HCT116 (cell line): ENCODE data around the gene CHSY1. TPM values are rescaled to one million over a fixed set of nuclear protein-coding genes. Genes with fewer than 3 reads are reported as not detected.
A peak's percentile ranks its signal among the peaks of the same experiment; 100 is the strongest.

Experiments used
- ATAC-seq: fragments of 200-7000 bp; cut with Tn5 transposase; 2 replicates; pipeline ENCODE4 v1.9.1; 2020; ENCODE audit warnings: mild to moderate bottlenecking, moderate library complexity
- BruUV-seq: library from RNA; stranded (reverse); fragments of 400-500 nt; replicated peaks from 2 replicates; lab custom pipeline; 2021; lab: Mats Ljungman, UMichigan
- CTCF ChIA-PET: fragments of 300-600 bp; sonication (Branson Sonifier 250); formaldehyde crosslinking; loops from one replicate; lab custom pipeline; 2021; ENCODE audit warnings: antibody characterized with exemption; lab: Charles Lee
- POLR2A ChIA-PET: fragments of 300-600, 350-600 bp; sonication (Branson Sonifier 250); formaldehyde crosslinking; loops from one replicate; lab custom pipeline; 2021; ENCODE audit warnings: antibody characterized with exemption; lab: Charles Lee
- RAD21 ChIA-PET, 2 experiments: fragments of 300-600 bp; sonication (Branson Sonifier 250); formaldehyde crosslinking; loops; one replicate each; lab custom pipeline; 2023; ENCODE audit warnings: low total read pairs in 2 of 2; ENCODE audit not compliant: uncharacterized antibody in 2 of 2, unreplicated experiment in 2 of 2, low non-redundant PET in 1 of 2; lab: Charles Lee
- DNase-seq: peaks from one replicate; pipeline ENCODE4 v3.0.0-alpha.2; 2010; ENCODE audit warnings: low read depth, low spot score
- H2AFZ ChIP-seq: fragments of 200-600 bp; shearing (Covaris generic), sonication (generic); 2 replicates; pipeline ENCODE4 v1.6.1; 2017; ENCODE audit warnings: low read depth, mixed run types, mixed read lengths, antibody characterized with exemption, low read length; ENCODE audit not compliant: poor library complexity, severe bottlenecking
- H3K27ac ChIP-seq: 2 replicates; pipeline ENCODE4 v1.5.1; 2012; ENCODE audit warnings: low read depth, low read length
- H3K27me3 ChIP-seq: fragments of 200-600 bp; sonication (generic); 2 replicates; pipeline ENCODE4 v1.6.1; 2016; ENCODE audit warnings: mixed run types, low read length, mixed read lengths; ENCODE audit not compliant: insufficient read depth
- H3K36me3 ChIP-seq, 2 experiments: fragments of 200-500 bp in 1 of 2; fragments of 200-600 bp in 1 of 2; sonication (Bioruptor generic) in 1 of 2; sonication (generic) in 1 of 2; 2 replicates each; pipeline versions ENCODE4 v1.5.1 to v1.6.1; 2014 to 2016; ENCODE audit warnings: low read length in 2 of 2, inconsistent platforms in 1 of 2, mixed read lengths in 1 of 2, mixed run types in 1 of 2; ENCODE audit not compliant: insufficient read depth in 2 of 2, control insufficient read depth in 1 of 2
- H3K4me1 ChIP-seq, 2 experiments: fragments of 200-600 bp in 1 of 2; sonication (generic) in 1 of 2; 2 replicates each; pipeline versions ENCODE4 v1.5.1 to v1.6.1; 2012 to 2017; ENCODE audit warnings: low read length in 2 of 2, inconsistent platforms in 1 of 2, mild to moderate bottlenecking in 1 of 2, mixed read lengths in 1 of 2, mixed run types in 1 of 2, moderate library complexity in 1 of 2; ENCODE audit not compliant: insufficient read depth in 2 of 2, control insufficient read depth in 1 of 2
- H3K4me2 ChIP-seq: fragments of 200-600 bp; sonication (generic); 2 replicates; pipeline ENCODE4 v1.6.1; 2017; ENCODE audit warnings: mixed run types, low read length, mixed read lengths
- H3K4me3 ChIP-seq, 2 experiments: fragments of 200-600 bp in 1 of 2; sonication (generic) in 1 of 2; replicated peaks in 1 of 2; 2 replicates each; pipeline ENCODE4 v1.5.1; 2011 to 2016; ENCODE audit warnings: low read length in 2 of 2, control low read depth in 1 of 2, low read depth in 1 of 2, mild to moderate bottlenecking in 1 of 2, mixed read lengths in 1 of 2, mixed run types in 1 of 2
- H3K79me2 ChIP-seq: fragments of 200-600 bp; sonication (generic); 2 replicates; pipeline ENCODE4 v1.6.1; 2017; ENCODE audit warnings: mild to moderate bottlenecking, mixed run types, low read length, moderate library complexity, mixed read lengths; ENCODE audit not compliant: insufficient read depth
- H3K9ac ChIP-seq: fragments of 200-600 bp; sonication (generic); 2 replicates; pipeline ENCODE4 v1.6.1; 2016; ENCODE audit warnings: low read length, mixed read lengths
- H3K9me2 ChIP-seq: fragments of 200-600 bp; sonication (generic), shearing (Covaris generic); 2 replicates; pipeline ENCODE4 v1.6.1; 2017; ENCODE audit warnings: mixed run types, mild to moderate bottlenecking, moderate library complexity; ENCODE audit not compliant: insufficient read depth
- H3K9me3 ChIP-seq, 2 experiments: fragments of 200-500 bp in 1 of 2; fragments of 200-600 bp in 1 of 2; sonication (Bioruptor generic) in 1 of 2; sonication (generic) in 1 of 2; 2 replicates each; pipeline ENCODE4 v1.6.1; 2014 to 2017; ENCODE audit warnings: low read length in 2 of 2, mixed read lengths in 2 of 2, inconsistent platforms in 1 of 2, low read depth in 1 of 2, mild to moderate bottlenecking in 1 of 2, mixed run types in 1 of 2, moderate library complexity in 1 of 2; ENCODE audit not compliant: control insufficient read depth in 1 of 2, insufficient read depth in 1 of 2
- H4K20me1 ChIP-seq: fragments of 200-600 bp; sonication (generic), shearing (Covaris generic); 2 replicates; pipeline ENCODE4 v1.6.1; 2017; ENCODE audit warnings: mixed run types, mild to moderate bottlenecking, moderate library complexity; ENCODE audit not compliant: insufficient read depth
- CBX3 ChIP-seq: IDR thresholded peaks from 2 replicates; pipeline ENCODE4 v1.6.1; 2012; ENCODE audit warnings: low read depth
- CEBPB ChIP-seq: IDR thresholded peaks from 2 replicates; pipeline ENCODE4 v1.6.1; 2012; ENCODE audit warnings: low read depth
- EGR1 ChIP-seq: IDR thresholded peaks from 2 replicates; pipeline ENCODE4 v1.6.1; 2012; ENCODE audit warnings: low read depth
- ELF1 ChIP-seq: IDR thresholded peaks from 2 replicates; pipeline ENCODE4 v1.6.1; 2012; ENCODE audit warnings: low read depth, borderline replicate concordance
- EZH2 ChIP-seq: fragments of 200-600 bp; sonication (generic); IDR thresholded peaks from 2 replicates; pipeline ENCODE4 v1.6.1; 2017; ENCODE audit warnings: antibody characterized with exemption, mixed run types
- EZH2phosphoT487 ChIP-seq: fragments of 200-600 bp; IDR thresholded peaks from 2 replicates; pipeline ENCODE4 v1.6.1; 2018; ENCODE audit warnings: antibody characterized with exemption, borderline replicate concordance
- FOSL1 ChIP-seq: IDR thresholded peaks from 2 replicates; pipeline ENCODE4 v1.6.1; 2012; ENCODE audit warnings: low read depth
- POLR2AphosphoS5 ChIP-seq: IDR thresholded peaks from 2 replicates; pipeline ENCODE4 v1.6.1; 2011; ENCODE audit warnings: mild to moderate bottlenecking, low read depth, low read length, moderate library complexity
- RAD21 ChIP-seq: IDR thresholded peaks from 2 replicates; pipeline ENCODE4 v1.6.1; 2012; ENCODE audit warnings: low read depth, mild to moderate bottlenecking
- SIN3A ChIP-seq: IDR thresholded peaks from 2 replicates; pipeline ENCODE4 v1.6.1; 2012; ENCODE audit warnings: low read depth
- TCF7L2 ChIP-seq: IDR thresholded peaks from 2 replicates; pipeline ENCODE4 v1.7.0; 2011; ENCODE audit warnings: borderline replicate concordance, inconsistent platforms; ENCODE audit not compliant: insufficient read depth, insufficient read length; ENCODE audit errors: extremely low read depth
- intact Hi-C: fragments of 100-400 bp; cut with micrococcal nuclease; formaldehyde crosslinking; loops from 2 replicates; pipeline ENCODE4 v1.10.0; 2022
- total RNA-seq: library from RNA; stranded (reverse); gene quantifications from one replicate; pipeline ENCODE4 v1.2.1, GENCODE V29; 2021; ENCODE audit not compliant: unreplicated experiment
- TF ChIP-seq, protein P1 (sequence below): IDR thresholded peaks from 2 replicates; pipeline ENCODE4 v1.6.1; 2012; ENCODE audit warnings: low read depth
- TF ChIP-seq, protein P2 (sequence below), 3 experiments: fragments of 200-600 bp in 1 of 3; sonication (generic) in 1 of 3; IDR thresholded peaks in 2 of 3; conservative IDR thresholded peaks in 1 of 3; 2 replicates each; pipeline ENCODE4 v1.5.1; 2012 to 2017; ENCODE audit warnings: low read depth in 2 of 3, low read length in 2 of 3, antibody characterized with exemption in 1 of 3, borderline replicate concordance in 1 of 3, control low read depth in 1 of 3, mild to moderate bottlenecking in 1 of 3, mixed read lengths in 1 of 3, mixed run types in 1 of 3, moderate library complexity in 1 of 3; ENCODE audit not compliant: insufficient read depth in 1 of 3
- TF ChIP-seq, protein P3 (sequence below): IDR thresholded peaks from 2 replicates; pipeline ENCODE4 v1.6.1; 2012

Gene CHSY1
- total RNA-seq, 1 experiment from 2014 or later: 25.4 TPM

DNA sequence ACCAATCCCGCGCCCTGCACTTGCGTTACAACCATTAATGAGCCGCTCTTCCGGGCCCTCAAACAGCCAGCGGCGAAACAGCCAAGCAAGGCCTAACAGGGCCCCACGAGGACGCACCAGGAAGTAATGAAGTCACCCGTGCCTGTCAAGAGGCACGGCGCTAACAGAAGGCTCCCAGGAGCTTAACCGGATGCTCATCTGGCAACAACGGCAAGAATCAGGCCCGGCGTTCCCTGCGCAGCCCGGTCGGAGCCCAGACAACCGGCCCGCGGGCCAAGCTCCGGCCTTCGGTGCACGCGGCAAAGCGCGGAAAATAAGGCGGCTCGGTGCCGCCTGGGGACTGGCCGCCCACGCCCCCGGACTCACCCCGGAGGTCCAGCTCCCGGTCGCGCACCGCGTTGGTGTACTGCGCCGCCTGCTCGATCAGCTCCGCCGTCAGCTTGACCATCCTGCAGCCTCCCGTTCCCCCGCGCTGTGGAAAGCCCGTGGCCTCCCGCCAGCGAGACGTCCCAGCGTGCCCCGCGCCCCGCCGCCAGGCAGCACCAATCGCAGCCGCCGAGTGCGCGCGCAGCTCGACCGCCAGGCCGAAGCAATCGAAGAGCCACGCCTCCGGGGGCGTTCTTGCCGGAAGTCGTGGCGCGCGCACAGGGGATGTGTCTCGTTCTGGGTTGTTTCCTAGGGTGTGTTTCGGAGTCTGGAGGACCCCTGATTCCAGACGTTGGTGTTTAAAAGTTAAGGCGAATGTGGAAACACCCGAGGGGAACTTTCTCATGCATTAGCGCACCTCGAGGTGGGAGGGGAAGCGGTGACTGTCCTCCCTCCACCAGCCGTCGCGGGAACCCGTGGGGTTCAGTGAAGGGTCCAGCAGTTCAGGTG, 43.1 kb upstream of the CHSY1 start, which contains the start of gene SNRPA1 (continued):
- TF ChIP-seq EGR1: peak; percentile 97
- no peak for TF ChIP-seq FOSL1
- peak; percentile 81; the same call in 1 of the 2 replicates for TF ChIP-seq CBX3
- TF ChIP-seq RAD21: no peak
- no peak for TF ChIP-seq CEBPB
- TF ChIP-seq SIN3A: peak; percentile 96; the same call in 1 of the 2 replicates
- TF ChIP-seq, all 23 proteins: peak for 13

DNA sequence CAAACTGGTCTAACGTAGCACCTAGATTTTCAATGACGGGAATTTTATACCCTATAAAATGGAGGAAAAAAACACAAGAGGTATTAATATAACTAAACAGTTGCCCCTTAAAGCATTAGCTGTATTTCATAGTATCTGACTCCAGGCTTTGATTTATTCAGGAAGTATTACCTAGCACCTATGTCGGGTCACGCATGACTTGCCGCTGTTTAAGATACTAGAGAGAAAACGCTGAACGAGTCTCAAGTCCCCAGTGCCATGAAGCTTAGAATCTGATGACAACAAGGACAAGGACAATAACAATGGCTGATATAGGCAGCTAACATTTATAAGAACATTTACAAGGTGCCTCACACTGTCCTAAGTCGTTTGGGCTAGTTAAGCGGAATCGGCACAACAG, 41.3 kb upstream of the CHSY1 start:
- intact Hi-C loops: no loop called here
- TSS peak; percentile 35 for BruUV-seq
- TF ChIP-seq, protein P1, sequence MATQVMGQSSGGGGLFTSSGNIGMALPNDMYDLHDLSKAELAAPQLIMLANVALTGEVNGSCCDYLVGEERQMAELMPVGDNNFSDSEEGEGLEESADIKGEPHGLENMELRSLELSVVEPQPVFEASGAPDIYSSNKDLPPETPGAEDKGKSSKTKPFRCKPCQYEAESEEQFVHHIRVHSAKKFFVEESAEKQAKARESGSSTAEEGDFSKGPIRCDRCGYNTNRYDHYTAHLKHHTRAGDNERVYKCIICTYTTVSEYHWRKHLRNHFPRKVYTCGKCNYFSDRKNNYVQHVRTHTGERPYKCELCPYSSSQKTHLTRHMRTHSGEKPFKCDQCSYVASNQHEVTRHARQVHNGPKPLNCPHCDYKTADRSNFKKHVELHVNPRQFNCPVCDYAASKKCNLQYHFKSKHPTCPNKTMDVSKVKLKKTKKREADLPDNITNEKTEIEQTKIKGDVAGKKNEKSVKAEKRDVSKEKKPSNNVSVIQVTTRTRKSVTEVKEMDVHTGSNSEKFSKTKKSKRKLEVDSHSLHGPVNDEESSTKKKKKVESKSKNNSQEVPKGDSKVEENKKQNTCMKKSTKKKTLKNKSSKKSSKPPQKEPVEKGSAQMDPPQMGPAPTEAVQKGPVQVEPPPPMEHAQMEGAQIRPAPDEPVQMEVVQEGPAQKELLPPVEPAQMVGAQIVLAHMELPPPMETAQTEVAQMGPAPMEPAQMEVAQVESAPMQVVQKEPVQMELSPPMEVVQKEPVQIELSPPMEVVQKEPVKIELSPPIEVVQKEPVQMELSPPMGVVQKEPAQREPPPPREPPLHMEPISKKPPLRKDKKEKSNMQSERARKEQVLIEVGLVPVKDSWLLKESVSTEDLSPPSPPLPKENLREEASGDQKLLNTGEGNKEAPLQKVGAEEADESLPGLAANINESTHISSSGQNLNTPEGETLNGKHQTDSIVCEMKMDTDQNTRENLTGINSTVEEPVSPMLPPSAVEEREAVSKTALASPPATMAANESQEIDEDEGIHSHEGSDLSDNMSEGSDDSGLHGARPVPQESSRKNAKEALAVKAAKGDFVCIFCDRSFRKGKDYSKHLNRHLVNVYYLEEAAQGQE: no peak
- TF ChIP-seq SIN3A (no peak), POLR2AphosphoS5 (no peak), EZH2phosphoT487 (no peak), TCF7L2 (no peak), ELF1 (no peak), EZH2 (no peak), RAD21 (no peak), FOSL1 (no peak)
- TF ChIP-seq, protein P2, sequence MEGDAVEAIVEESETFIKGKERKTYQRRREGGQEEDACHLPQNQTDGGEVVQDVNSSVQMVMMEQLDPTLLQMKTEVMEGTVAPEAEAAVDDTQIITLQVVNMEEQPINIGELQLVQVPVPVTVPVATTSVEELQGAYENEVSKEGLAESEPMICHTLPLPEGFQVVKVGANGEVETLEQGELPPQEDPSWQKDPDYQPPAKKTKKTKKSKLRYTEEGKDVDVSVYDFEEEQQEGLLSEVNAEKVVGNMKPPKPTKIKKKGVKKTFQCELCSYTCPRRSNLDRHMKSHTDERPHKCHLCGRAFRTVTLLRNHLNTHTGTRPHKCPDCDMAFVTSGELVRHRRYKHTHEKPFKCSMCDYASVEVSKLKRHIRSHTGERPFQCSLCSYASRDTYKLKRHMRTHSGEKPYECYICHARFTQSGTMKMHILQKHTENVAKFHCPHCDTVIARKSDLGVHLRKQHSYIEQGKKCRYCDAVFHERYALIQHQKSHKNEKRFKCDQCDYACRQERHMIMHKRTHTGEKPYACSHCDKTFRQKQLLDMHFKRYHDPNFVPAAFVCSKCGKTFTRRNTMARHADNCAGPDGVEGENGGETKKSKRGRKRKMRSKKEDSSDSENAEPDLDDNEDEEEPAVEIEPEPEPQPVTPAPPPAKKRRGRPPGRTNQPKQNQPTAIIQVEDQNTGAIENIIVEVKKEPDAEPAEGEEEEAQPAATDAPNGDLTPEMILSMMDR (IDR thresholded peaks at IDR 0.05 in 2 of 3, conservative IDR thresholded peaks at IDR 0.05 in 1 of 3; ENCODE audit: borderline replicate concordance in 1 of 3, insufficient read depth in 1 of 3, low read depth in 2 of 3, low read length in 2 of 3): no peak
- TF ChIP-seq, protein P3, sequence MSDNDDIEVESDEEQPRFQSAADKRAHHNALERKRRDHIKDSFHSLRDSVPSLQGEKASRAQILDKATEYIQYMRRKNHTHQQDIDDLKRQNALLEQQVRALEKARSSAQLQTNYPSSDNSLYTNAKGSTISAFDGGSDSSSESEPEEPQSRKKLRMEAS: no peak
- peaks cover 70% of the 10 kb centered on the region for H3K79me2 ChIP-seq
- ATAC-seq (no peak), DNase-seq (no peak)
- H3K36me3 ChIP-seq: peaks cover 17 to 29% of the 10 kb centered on the region in 2 experiments; a peak in 3 of 4 replicates
- H3K4me2 ChIP-seq: peak overlapping the region; percentile 90
- H3K4me1 ChIP-seq: peaks cover 15 to 40% of the 10 kb centered on the region in 2 experiments
- no peaks in the 10 kb centered on the region for H3K9me3 ChIP-seq
- CTCF ChIA-PET: no interaction called here
- H3K9me2 ChIP-seq: no peaks in the 10 kb centered on the region
- RAD21 ChIA-PET: no interaction called here
- H3K27ac ChIP-seq: no peak overlapping the region
- no peaks in the 10 kb centered on the region for H3K27me3 ChIP-seq
- H4K20me1 ChIP-seq: peaks cover 47% of the 10 kb centered on the region; the same call in 1 of the 2 replicates
- peak overlapping the region; percentile 98 for H3K9ac ChIP-seq
- POLR2A ChIA-PET: no interaction called here
- no peak overlapping the region for H2AFZ ChIP-seq
- peak overlapping the region; percentile 57 to 96 for H3K4me3 ChIP-seq
